ENCODE measurements around the gene SYTL5.

Gene SYTL5

GRCh38 chrX:38018766-38019425 is 12.5 kb downstream of the SYTL5 start:
- Histone ChIP-seq H4K20me1 (ENCODE audit: insufficient read depth) (no peaks in the 10 kb centered on the region), H3K4me1 (ENCODE audit: low read depth, poor library complexity, severe bottlenecking) (no peaks in the 10 kb centered on the region), H3K27ac (no peak overlapping the region), H3K36me3 (ENCODE audit: insufficient read depth) (no peaks in the 10 kb centered on the region), H3K9ac (no peak overlapping the region), H3K4me2 (no peak overlapping the region), H2AFZ (ENCODE audit: low read depth) (no peak overlapping the region), H3K79me2 (ENCODE audit: insufficient read depth, low read depth) (no peaks in the 10 kb centered on the region), H3K4me3 (IDR thresholded peaks at IDR 0.05; ENCODE audit: insufficient read depth, low read depth, low read length) (no peak overlapping the region), H3K27me3 (ENCODE audit: insufficient read depth, low read depth) (no peaks in the 10 kb centered on the region)
- no peak for TF ChIP-seq CTCF (conservative IDR thresholded peaks at IDR 0.05; ENCODE audit: low read depth, low read length)

GRCh38 chrX:38028300-38028699 is 21.9 kb downstream of the SYTL5 start:
- no peaks in the 10 kb centered on the region for H3K79me2 ChIP-seq (ENCODE audit: insufficient read depth, low read depth)
- H3K27ac ChIP-seq = no peak overlapping the region
- H3K36me3 ChIP-seq (ENCODE audit: insufficient read depth) = no peaks in the 10 kb centered on the region
- H3K27me3 ChIP-seq (ENCODE audit: insufficient read depth, low read depth) = no peaks in the 10 kb centered on the region
- no peak for TF ChIP-seq CTCF (conservative IDR thresholded peaks at IDR 0.05; ENCODE audit: low read depth, low read length)
- no peaks in the 10 kb centered on the region for H3K4me1 ChIP-seq (ENCODE audit: low read depth, poor library complexity, severe bottlenecking)
- no peak overlapping the region for H3K9ac ChIP-seq
- H4K20me1 ChIP-seq (ENCODE audit: insufficient read depth) = no peaks in the 10 kb centered on the region
- no peak overlapping the region for H3K4me2 ChIP-seq
- no peak overlapping the region for H2AFZ ChIP-seq (ENCODE audit: low read depth)
- no peak overlapping the region for H3K4me3 ChIP-seq (IDR thresholded peaks at IDR 0.05; ENCODE audit: insufficient read depth, low read depth, low read length)

GRCh38 chrX:38036466-38036865 is 30.1 kb downstream of the SYTL5 start:
- Histone ChIP-seq H3K9ac (no peak overlapping the region), H3K79me2 (ENCODE audit: insufficient read depth, low read depth) (no peaks in the 10 kb centered on the region), H3K27me3 (ENCODE audit: insufficient read depth, low read depth) (no peaks in the 10 kb centered on the region), H3K36me3 (ENCODE audit: insufficient read depth) (no peaks in the 10 kb centered on the region), H3K4me1 (ENCODE audit: low read depth, poor library complexity, severe bottlenecking) (peaks cover 19% of the 10 kb centered on the region), H3K4me3 (IDR thresholded peaks at IDR 0.05; ENCODE audit: insufficient read depth, low read depth, low read length) (no peak overlapping the region), H2AFZ (ENCODE audit: low read depth) (no peak overlapping the region), H4K20me1 (ENCODE audit: insufficient read depth) (no peaks in the 10 kb centered on the region), H3K4me2 (no peak overlapping the region), H3K27ac (no peak overlapping the region)
- TF ChIP-seq CTCF (conservative IDR thresholded peaks at IDR 0.05; ENCODE audit: low read depth, low read length) = no peak

- Histone ChIP-seq H4K20me1 (ENCODE audit: insufficient read depth) (no peaks in the 10 kb centered on the region), H2AFZ (ENCODE audit: low read depth) (no peak overlapping the region), H3K27ac (no peak overlapping the region; the same call in 1 of the 2 replicates), H3K79me2 (ENCODE audit: insufficient read depth, low read depth) (no peaks in the 10 kb centered on the region), H3K4me3 (IDR thresholded peaks at IDR 0.05; ENCODE audit: insufficient read depth, low read depth, low read length) (no peak overlapping the region), H3K4me1 (ENCODE audit: low read depth, poor library complexity, severe bottlenecking) (peaks cover 19% of the 10 kb centered on the region), H3K27me3 (ENCODE audit: insufficient read depth, low read depth) (no peaks in the 10 kb centered on the region), H3K4me2 (peak overlapping the region; percentile 80), H3K36me3 (ENCODE audit: insufficient read depth) (no peaks in the 10 kb centered on the region), H3K9ac (no peak overlapping the region)
- TF ChIP-seq CTCF (conservative IDR thresholded peaks at IDR 0.05; ENCODE audit: low read depth, low read length) = no peak
Measured at GRCh38 chrX:38038501-38038900, 32.1 kb downstream of the SYTL5 start.

Data from KMS-11 (cell line).